NCI-H146 treated with DMSO at 0.1 percent for 48 hours (cell line): ENCODE results near the gene SCNM1.

Experiments
- DNase-seq: peaks from one replicate; lab custom pipeline; 2025; ENCODE audit not compliant: unreplicated experiment; lab: John Stamatoyannopoulos, UW

The SCNM1 gene, protein sequence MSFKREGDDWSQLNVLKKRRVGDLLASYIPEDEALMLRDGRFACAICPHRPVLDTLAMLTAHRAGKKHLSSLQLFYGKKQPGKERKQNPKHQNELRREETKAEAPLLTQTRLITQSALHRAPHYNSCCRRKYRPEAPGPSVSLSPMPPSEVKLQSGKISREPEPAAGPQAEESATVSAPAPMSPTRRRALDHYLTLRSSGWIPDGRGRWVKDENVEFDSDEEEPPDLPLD

DNA sequence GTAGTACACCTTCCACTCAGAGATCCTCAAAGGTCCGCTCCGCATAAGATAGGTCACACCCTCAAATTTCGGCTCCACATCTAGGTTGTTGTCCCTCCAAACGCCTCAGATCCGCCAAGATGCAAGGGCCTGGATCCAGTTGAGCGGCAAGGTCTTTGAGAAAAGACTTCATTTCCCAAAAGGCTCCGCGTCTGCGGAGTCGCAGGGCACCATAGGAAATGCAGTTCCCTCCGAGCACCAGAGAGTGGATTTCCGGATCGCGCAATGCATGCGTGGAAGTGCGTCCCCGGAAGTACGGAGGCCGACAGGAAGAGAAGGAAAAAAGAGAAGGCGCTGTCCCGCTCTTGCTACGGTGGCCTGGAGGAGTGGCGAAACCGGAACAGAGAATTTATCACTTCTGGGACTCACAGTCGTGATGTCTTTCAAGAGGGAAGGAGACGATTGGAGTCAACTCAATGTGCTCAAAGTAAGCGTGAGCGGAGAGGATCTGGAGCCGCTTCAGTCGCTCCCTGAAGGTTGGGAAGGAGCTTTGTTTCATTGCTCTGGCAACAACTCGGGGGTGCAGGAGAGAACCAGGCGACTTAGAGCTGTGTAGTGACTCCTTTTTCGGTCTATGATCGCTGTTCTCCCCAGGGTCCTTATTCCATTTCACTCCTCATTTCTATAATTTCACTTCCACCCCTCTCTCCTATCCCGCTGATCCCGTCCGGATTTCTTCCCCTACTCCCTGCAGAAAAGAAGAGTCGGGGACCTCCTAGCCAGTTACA is at the start of gene SCNM1, which contains the start of gene LYSMD1:
SCNM1 (plus strand) TSS at position 407 of the 767 bp plus-strand sequence; CDS start at position 416, 9 bp downstream.
LYSMD1 (minus strand) TSS at position 165 of the 767 bp plus-strand sequence. CDS start 644 bp downstream, outside the sequence.
- peak; percentile 94 for DNase-seq

DNA sequence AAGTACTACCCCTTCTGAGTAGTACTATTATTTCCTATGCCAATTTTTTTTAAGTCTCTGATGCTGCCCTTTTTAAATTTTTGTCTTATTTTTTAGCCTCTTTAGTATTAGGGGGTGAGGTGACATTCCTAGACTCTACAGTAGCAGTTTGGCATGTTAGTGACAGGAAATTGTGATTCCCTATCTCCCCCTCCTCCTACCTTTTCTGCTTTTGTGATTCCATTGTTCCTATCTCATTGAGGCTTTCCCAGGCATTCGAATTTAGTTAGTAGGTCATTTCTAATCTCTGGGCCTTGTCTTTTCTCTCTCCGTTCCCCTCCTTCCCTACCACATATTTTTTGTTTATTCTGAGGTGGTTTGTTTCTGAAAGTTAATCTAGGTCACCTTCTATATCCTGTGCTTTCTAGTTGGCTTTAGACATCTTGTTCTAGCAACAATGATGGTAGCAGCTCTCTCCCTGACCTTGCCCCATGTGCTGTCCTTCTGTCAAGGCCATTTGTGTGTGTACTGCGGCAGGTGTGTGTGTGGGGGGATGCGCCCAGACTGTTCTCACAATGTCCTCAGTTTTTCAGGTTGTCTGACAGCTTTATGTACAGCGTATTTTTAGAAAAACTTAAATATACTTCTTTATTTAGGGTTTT is 41.1 kb upstream of the SCNM1 start:
- DNase-seq: no peak

DNA sequence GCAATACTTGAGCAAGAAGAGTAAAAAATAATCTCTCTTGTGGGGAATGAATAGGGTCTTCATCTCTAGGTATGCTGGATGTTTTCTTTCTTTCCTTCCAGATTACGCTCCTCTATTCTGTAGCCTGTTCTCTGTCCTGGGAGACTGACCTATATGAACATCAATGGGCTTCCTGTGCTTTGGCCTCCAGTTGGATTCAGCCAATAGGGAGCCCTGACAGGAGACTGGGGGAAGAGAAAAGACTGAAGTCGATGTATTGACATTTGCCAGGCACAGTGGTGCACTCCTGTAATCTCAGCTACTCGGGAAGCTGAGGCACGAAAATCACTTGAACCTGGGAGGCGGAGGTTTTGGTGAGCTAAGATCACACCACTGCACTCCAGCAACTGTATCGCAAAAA is 37.1 kb upstream of the SCNM1 start:
- no peak for DNase-seq

DNA sequence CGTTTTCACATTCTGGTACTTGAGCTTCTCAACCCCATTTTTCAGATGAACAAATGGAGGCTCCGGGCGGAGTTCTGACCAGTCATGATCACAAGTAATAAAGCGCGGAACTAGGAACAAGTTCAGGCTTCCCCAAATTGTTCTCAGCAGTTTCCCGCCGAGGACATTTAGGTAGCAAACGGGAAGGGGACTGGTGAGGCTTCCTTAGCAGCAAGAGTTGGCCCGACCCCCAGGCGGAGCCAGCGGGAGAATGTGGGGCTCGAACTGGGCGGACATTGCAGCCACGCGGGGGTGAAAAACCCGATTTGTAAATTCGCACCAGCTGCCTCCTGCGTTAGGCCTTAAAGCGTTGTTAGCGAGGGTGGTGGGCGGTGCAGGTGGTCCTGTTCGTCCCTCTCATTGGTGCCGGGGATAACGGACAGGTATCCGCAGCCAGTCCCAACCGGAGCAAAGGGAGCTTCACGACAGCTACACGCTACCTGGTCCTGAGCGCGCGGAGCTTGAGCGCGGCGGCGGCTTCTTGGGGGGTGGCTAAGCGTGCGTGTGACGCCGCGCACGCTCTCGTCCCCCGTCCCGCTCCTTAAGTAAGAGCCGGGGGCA is 34.9 kb upstream of the SCNM1 start:
- DNase-seq: no peak

DNA sequence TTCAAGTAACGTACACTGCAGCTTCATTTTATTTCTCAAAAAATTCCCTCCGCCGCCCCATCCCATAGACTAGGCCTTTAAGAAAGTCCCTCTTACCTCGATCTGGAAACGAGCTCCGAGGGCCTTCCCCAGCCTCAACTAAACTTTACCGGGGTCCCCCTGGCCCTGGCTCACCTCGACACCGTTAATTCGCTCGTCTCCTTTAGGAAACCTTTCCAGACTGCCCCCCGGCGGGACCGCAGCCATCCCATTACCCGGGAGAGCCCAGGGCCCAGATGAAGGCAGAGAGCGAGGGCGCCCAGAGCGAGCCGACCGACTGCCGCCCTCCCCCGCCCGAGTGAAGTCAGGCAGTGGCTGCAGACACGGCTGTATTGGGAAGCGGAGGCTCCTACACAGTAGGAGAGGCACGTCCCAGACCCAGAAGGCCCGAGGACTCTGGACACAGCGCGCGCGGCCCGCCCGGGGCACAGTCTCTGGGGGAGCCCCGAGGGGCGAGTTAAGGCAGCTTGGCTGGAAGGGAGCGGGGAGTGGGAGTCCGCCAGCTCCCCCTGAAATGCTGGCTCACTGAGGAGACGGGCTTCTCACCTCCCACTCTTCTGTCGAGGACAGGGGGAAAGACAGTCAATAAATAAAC is 34.1 kb upstream of the SCNM1 start:
- DNase-seq: no peak

DNA sequence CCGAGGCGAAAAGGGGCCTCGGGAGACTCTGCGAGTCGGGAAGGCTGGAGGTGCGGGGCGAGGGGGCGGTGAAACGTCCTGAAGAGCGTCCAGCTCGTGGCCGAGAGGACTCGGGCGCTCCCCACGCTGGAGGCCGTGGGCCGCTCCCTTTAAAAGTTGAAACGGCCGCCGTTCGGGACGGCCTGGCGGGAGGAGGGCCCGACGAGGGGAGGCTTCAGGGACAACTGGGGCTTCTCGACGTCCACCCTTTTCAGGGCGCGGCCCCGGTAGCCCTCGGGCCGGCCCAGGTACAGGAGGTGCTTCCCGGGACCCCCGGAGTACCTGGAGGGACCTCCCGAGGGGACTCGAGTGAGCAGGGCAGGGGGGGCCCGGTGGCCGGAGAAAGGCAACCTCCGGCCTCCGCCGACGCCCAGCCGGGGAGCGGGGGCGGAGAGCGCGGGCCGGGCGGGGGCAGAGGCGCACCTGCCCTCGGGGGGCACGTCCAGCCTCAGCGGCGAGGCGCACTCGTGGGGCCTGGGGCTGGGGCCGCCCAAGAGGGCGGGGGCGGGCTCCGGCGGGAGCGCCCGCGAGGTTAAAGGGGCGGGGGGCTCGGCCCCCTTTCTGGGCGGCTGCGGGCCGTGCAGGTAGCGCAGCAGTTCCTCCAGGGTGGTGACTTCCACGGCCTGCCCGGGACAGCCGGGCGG is 33.5 kb upstream of the SCNM1 start:
- DNase-seq: no peak

DNA sequence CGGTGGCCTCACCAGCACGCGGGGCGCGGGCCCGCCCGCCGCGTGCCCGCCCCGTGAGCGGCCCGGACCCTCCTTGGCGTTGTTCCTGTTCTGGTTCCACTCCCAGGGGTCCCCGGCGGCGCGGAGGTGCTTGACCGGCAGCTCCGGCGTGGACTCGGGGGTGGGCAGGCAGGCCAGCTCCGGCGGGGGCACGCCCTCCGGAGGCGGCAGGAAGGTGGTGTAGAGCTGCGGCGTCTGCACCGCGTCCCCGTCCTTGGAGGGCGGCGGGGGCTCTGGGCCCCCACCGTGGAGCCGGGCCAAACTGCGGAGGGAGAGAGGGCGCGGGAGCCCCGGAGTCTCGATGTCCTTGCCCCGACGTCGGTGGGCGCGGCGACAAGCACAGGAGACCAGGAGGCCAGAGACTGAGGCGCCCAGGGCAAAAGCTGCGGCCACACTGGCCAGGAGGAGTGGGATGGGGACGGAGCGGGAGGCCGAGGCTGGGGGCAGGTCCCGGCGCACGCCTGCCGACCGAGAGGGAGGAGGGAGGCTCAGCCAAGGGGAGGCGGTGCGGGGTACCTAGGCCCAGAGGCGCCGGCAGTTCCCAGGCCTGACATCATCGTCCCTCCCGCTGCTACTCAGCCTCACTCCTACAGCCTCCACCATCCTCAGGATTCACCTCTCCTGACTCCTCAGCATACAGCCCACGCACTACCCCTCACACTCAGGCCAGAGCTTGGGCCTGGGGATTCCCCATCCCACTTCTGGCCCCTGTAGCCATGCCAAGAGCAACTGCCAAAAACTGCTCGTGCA is 32.7 kb upstream of the SCNM1 start:
- no peak for DNase-seq

DNA sequence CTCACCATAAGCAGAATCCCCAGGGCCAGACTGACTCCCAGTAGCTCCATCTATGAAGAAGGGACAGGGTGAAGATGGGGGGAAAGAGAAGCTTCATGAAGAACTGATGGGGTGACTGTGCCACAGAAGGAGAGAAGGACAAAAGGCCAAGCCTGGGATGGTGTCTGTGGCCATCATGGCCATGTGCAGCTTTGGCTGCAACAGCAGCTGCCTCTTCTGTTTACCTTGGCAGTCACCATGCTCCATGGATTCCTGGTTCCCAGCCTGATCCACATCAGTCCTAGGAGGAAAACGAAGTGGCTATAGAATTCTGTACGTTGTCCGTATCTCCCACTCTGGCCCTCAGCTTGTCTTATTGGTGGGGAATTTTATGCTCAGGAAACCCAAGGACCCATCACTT is 31.5 kb upstream of the SCNM1 start:
- no peak for DNase-seq

DNA sequence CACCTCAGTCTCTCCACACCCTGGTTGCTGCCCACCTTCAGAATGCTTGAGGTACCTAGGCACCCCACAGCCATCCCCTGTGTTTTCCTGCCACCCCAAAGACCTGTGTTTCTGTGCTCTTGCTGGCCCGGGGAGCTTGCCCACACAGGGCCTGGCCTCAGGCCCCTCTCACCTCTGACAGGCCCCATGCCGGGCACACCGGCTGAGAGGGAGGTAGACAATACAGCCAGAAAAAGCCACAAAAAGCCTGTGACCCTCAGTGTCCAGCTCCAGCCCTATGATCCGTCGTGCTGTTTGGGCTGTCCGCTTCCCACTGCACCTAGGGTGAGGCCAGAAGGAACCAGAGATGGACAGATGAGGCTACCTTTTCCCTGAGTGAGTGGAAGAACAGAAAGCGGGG is 31.0 kb upstream of the SCNM1 start:
- DNase-seq: no peak

DNA sequence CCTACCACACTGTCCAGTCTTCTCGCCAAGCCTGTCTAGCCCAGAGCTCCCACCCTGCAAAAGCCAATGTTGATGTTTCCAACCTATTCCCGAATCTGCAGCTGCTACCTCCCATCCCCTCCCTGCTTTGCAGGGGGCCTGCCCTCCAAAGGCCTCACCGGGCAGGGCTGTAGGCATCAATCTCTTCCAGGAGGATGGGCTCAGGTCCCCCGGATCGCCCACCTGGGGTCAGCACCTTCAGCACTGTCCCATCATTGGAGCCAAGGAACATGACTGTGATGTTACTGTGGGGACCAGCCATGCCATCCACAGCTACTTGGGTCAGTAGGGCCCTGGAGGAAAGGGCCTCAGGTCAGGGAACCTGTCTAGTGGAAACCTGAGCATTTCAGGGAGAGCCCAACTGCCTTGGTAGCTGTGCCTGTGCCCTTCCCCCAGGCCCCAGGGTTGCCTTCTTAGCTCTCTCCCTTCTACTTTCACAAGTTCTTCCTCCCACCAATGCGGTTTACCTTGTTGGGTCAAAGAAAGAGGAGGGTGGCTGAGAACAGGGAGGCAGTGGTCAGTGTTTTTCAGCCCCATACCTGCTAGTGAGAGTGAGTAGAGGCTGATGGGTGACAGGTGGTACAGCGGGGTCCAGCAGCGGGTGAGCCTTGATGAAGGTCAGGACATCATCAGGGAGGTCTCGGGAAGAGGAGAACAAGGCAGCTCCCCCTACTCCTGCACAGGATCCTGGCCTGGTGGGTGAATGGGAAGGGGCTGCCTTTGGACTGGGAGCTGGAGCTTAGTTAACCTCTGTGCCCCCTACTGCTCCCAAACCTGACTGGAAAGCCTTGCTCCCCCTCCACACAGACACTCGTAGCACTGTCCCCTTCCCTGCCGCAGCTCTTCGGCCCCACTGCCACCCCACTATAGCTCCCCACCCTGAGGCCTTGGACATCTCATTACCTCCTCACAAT is 30.2 kb upstream of the SCNM1 start:
- no peak for DNase-seq

DNA sequence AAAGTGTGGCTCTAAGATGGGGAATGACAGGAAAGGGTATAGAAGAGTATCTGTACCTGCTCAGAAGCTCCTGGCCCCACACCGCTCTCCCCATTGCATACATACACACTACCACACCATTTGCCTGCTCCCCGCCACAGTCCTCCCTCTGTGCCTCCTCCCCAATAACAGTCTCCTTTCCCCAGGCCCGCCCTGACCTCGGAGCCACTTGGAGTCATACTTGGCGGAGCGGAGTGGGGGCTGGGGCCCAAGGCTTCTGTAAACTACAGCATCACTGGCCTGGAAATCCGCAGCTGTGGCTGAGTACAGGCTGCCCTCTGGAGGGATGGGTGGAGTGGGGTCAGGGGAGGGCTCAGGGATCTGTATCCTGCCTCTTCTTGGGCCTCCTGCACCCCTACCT is 28.2 kb upstream of the SCNM1 start:
- DNase-seq: no peak

DNA sequence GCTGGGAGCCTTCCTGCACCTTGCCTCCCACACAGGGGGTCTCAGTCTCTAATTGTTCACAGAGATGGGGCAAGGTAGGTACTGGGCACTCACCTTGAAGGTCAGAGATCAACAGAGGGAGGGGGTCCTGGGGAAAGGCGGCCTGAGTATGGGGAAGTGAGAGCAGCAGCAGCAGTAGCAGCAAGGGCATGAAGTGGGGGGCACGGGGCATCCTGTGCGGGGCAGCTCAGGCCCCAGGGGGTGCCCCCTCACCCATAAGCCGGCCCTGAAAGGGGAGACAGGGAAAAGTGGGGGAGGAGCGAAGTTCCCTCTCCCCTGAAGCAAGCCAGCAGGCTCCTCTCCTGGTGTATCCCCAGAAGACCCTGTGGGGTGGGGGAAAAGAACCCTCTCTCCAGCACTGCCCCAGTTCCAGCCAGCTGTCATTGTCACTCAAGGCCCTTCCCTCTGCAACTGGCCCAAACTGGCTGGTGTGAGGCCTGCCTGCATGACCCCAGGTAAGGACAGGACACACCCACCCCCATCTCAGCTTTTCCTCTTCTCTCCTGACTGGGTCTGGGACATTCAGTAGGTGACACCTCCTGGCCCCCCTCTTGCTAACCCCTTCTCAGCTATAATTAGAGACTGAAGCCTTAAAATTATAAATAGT is 23.4 kb upstream of the SCNM1 start:
- DNase-seq: no peak

DNA sequence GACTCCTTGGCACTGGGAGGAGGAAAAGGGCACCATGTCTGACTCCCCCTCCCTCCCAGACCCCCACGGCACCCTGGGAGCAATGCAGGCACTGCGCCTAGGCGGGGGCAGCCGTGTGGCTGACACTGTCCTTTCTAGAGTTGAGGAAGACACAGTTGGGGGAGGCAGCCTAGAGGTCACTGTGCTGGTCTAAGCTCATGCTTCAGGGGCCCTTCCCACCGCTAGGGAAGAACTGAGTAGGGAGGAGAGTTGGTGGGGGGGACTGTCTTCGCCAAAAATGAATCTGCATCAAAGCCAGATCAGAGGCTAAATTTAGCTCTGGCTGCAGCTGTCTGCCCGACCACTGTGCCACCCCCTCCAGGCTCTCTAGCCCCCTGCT is 22.9 kb upstream of the SCNM1 start:
- DNase-seq: no peak

DNA sequence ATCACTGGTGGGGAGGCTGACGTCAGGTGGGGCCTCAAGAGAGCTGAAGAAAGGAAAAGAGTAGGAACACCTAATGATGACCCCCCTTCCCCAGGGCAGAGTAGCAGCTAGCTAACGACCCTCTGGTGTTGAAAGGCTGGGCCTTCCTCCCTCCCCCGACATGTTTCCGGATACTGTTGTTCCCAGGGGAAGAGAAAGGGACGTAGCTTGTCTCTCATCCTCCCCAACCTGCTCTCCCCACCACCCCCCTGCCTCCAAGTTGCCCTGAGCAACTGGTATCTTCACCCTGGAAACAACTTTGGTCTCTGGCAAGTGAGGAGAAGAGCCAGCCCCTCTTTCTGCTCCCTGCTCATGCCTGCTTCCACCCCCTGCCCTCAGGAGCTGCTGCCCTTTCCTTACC is 22.0 kb upstream of the SCNM1 start:
- no peak for DNase-seq

DNA sequence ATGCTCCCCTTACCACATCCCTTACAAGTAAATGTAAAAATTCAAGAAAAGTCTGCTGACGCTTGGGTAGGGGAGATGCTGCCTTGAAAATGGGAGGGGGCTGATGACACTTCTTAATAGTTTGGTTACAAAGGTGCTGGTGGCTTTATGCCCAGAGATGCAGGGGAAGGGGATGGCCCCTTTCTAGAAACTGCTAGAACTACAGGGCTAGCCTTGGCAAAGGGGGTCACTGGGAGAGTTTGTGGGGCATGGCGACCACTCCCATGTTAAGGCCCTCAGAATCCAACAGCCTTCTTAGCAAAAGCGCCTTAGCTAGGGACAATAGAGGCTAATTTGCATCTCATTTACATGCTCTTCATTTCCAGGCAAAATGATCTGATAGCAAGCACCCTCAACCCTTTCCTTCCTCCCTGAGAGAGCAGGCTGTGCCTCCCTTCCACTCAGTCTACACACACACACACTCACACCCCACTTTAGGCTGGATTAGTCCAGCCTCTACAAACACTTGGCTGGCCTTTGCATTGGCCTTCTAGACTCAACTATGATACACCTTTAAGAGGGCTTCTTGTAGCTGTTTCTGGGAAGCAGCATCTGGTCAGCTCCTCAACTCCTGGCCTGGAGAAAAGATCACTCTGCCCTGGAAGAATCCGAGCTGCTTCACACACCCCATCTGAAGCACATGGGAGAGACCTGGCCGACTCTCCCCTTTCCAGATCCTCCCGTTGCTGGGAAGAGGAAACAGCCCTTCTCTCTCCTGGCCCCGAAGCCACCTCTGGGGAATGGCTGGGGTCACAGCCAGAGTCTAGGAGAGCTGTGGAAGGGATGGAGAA is 21.3 kb upstream of the SCNM1 start:
- DNase-seq: no peak

DNA sequence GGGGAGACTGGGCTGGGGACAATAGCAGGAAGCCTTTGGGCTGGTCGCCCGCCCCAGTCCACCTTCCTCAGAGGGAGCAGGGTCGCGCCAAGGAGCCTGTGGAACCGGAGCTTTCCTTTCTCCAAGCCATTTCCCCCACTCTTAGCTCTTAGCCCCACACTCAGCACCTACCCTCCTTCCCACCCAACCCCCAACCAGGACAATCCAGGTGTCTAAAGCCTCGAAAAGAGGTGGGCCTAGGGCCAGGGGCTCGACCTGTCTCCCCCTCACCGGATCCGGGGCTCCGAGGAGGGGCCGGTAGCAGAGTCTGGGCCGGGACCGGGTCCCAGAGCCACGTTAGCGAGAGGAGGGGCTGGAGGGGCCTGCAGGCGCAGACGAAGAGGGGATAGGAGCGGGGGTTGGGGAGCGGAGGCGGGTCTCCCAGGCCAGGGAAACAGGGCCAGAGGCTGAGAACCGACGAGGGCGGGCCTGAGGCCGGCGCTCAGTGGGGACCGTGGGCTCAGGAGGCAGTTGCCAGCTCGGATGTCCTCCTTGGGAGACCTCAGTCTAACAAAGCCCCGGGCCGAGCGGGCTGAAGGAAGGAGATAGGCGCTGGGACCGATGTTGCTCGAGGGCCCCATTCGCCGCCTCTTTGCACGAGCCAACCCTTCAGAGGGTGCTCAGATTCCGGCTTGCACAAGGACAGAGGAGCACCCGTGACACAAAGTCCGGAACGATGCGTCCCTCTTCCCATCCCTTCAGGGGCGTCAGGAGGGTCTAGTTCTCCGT is 20.5 kb upstream of the SCNM1 start:
- no peak for DNase-seq

DNA sequence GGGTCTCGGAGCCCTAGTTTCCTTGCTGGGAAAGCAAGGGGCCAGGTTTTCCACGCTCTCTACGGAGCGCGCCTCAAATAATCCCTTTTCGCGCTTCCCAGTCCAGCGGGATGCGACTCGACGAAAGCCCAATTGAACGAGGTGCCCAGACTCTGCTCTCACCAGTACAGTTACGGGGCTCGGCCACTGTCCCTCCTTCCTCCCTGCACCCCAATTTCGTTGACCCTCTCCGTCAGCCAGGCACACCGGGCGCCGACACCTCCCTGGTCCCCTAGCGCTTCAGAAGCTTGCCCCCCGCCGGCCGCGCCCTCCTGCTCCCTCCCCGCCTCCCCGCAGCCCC is 19.9 kb upstream of the SCNM1 start:
- peak; percentile 47 for DNase-seq
